Neural progenitor cell (in vitro differentiated cells): ENCODE data around the gene RNF10.
"Not testable (repeated sequence)": the region's sequence is repeated elsewhere in the genome, so short reads cannot be mapped to it uniquely, and the experiment has no call there.

Source experiments
- CTCF ChIP-seq: fragments of 200-600 bp; sonication (generic); IDR thresholded peaks from 2 replicates; pipeline ENCODE4 v1.5.1; 2017; ENCODE audit warnings: antibody characterized with exemption, mild to moderate bottlenecking
- EZH2 ChIP-seq: fragments of 200-600 bp; sonication (generic); IDR thresholded peaks from 2 replicates; pipeline ENCODE4 v1.6.1; 2017; ENCODE audit warnings: antibody characterized with exemption, mild to moderate bottlenecking, moderate library complexity
- EZH2phosphoT487 ChIP-seq: fragments of 200-600 bp; sonication (generic); IDR thresholded peaks from 2 replicates; pipeline ENCODE4 v1.6.1; 2017; ENCODE audit warnings: antibody characterized with exemption

GRCh38 chr12:120617193-120617592, 83.0 kb downstream of the RNF10 start:
- not testable (repeated sequence) for TF ChIP-seq CTCF, EZH2, EZH2phosphoT487
